ENCODE data around the gene LRRC7.

DNA sequence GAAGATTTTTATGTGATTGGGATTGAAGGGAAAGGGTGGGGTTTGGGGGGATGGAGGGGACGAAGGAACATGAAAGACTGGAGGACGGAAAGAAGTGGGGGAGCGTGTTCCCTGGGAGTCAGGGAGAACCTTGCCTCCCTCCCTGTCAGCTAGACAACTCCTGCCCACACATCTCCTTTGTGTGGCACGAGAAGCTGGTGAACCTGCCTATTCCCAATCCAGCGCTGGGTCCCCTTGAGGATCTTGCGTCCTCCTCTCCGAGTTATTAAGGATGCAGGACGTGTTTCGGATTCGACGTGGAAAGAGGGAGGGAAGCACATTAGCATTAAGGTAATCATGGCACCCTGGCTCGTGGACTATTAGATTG is 1.4 kb downstream of the LRRC7 start:
- TF ChIP-seq, protein P1, sequence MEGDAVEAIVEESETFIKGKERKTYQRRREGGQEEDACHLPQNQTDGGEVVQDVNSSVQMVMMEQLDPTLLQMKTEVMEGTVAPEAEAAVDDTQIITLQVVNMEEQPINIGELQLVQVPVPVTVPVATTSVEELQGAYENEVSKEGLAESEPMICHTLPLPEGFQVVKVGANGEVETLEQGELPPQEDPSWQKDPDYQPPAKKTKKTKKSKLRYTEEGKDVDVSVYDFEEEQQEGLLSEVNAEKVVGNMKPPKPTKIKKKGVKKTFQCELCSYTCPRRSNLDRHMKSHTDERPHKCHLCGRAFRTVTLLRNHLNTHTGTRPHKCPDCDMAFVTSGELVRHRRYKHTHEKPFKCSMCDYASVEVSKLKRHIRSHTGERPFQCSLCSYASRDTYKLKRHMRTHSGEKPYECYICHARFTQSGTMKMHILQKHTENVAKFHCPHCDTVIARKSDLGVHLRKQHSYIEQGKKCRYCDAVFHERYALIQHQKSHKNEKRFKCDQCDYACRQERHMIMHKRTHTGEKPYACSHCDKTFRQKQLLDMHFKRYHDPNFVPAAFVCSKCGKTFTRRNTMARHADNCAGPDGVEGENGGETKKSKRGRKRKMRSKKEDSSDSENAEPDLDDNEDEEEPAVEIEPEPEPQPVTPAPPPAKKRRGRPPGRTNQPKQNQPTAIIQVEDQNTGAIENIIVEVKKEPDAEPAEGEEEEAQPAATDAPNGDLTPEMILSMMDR (IDR thresholded peaks at IDR 0.05) = no peak
- no peak for TF ChIP-seq POLR2A (IDR thresholded peaks at IDR 0.05)
- TF ChIP-seq EP300 (IDR thresholded peaks at IDR 0.05) = no peak
